Nephron (organoid): Measurements from ENCODE around the gene ATRX.

Experiments used
- H3K27ac Mint-ChIP-seq, 3 experiments: 2 replicates each; pipeline ENCODE4 v1.8.0; 2020; ENCODE audit warnings: mixed read lengths in 3 of 3, mild to moderate bottlenecking in 2 of 3, moderate library complexity in 1 of 3
- H3K27me3 Mint-ChIP-seq: 2 replicates; pipeline ENCODE4 v1.8.0; 2021; ENCODE audit warnings: low read depth, mild to moderate bottlenecking, moderate library complexity, mixed read lengths
- H3K36me3 Mint-ChIP-seq: 2 replicates; pipeline ENCODE4 v1.8.0; 2020; ENCODE audit warnings: low read depth, mixed read lengths
- H3K4me1 Mint-ChIP-seq: 2 replicates; pipeline ENCODE4 v1.8.0; 2020; ENCODE audit warnings: mixed read lengths
- H3K4me3 Mint-ChIP-seq, 3 experiments: 2 replicates each; pipeline ENCODE4 v1.8.0; 2020; ENCODE audit warnings: mild to moderate bottlenecking in 3 of 3, mixed read lengths in 3 of 3, moderate library complexity in 2 of 3
- H3K9me3 Mint-ChIP-seq: 2 replicates; pipeline ENCODE4 v1.8.0; 2020; ENCODE audit warnings: mixed read lengths
- CTCF ChIP-seq, 3 experiments: fragments of 200-600 bp; sonication (generic); IDR thresholded peaks; one replicate each; pipeline ENCODE4 v1.5.0; 2021; ENCODE audit warnings: antibody characterized with exemption in 3 of 3; ENCODE audit not compliant: unreplicated experiment in 3 of 3

The ATRX gene

GRCh38 chrX:77795124-77795523, 9.1 kb upstream of the ATRX start:
- no peaks in the 10 kb centered on the region for H3K4me1 Mint-ChIP-seq
- H3K4me3 Mint-ChIP-seq, result no peak overlapping the region
- no peaks in the 10 kb centered on the region for H3K27me3 Mint-ChIP-seq
- H3K9me3 Mint-ChIP-seq, result peaks cover 11% of the 10 kb centered on the region
- no peak for TF ChIP-seq CTCF (IDR thresholded peaks at IDR 0.05; ENCODE audit: unreplicated experiment in 3 of 3)
- H3K27ac Mint-ChIP-seq, result no peak overlapping the region
- no peaks in the 10 kb centered on the region for H3K36me3 Mint-ChIP-seq

GRCh38 chrX:77793946-77794345, 7.9 kb upstream of the ATRX start:
- Mint-ChIP-seq H3K27ac (no peak overlapping the region), H3K4me3 (no peak overlapping the region), H3K27me3 (no peaks in the 10 kb centered on the region), H3K4me1 (no peaks in the 10 kb centered on the region), H3K9me3 (peaks cover 11% of the 10 kb centered on the region), H3K36me3 (no peaks in the 10 kb centered on the region)
- no peak for TF ChIP-seq CTCF (IDR thresholded peaks at IDR 0.05; ENCODE audit: unreplicated experiment in 3 of 3)

DNA sequence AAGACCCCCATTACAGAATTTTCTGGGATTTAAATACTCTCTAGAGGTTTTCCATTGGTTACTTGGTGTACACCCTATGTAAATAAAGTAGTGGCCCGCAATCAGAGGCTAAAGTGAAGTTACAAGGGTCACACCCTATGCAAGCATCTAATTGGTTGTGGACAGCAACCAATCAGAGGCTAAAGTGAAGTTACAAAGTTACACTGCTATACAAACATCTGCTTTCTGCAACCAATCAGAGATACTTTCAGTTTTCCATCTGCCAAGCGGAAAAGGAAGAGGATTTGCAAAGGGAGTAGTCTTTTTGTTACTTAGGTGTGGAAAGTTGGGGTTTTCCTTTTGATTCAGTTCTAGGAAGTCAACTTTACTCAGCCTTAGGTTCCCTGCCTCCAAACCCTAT, 2.0 kb upstream of the ATRX start:
- peaks cover 9% of the 10 kb centered on the region for H3K9me3 Mint-ChIP-seq
- H3K4me1 Mint-ChIP-seq, result peaks cover 14% of the 10 kb centered on the region
- no peak overlapping the region for H3K4me3 Mint-ChIP-seq
- H3K36me3 Mint-ChIP-seq, result peaks cover 3% of the 10 kb centered on the region
- no peak overlapping the region for H3K27ac Mint-ChIP-seq
- no peaks in the 10 kb centered on the region for H3K27me3 Mint-ChIP-seq
- TF ChIP-seq CTCF (IDR thresholded peaks at IDR 0.05; ENCODE audit: unreplicated experiment in 3 of 3), result no peak

DNA sequence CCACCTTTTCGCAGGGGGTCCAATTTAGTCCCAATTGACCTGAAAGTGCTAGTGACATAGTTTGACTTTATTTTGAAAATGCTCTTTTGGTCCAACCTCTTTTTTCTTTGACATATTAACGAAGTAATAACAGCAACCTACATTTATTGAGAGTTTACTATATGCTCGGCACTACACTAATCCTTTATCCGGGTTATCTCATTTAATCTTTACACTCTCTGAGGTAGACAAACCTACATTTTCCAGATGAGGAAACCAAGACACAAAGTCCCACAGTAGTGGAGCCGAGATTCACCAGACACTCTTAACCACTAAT, 307 bp upstream of the ATRX start:
- TF ChIP-seq CTCF (IDR thresholded peaks at IDR 0.05; ENCODE audit: unreplicated experiment in 3 of 3), result no peak
- Mint-ChIP-seq H3K27me3 (no peaks in the 10 kb centered on the region), H3K9me3 (peaks cover 5% of the 10 kb centered on the region), H3K27ac (peak overlapping the region; percentile 100), H3K4me1 (peaks cover 14% of the 10 kb centered on the region), H3K4me3 (peak overlapping the region; percentile 99 to 100 (median 99)), H3K36me3 (peaks cover 7% of the 10 kb centered on the region)

GRCh38 chrX:77779695-77780094, 6.3 kb downstream of the ATRX start:
- Mint-ChIP-seq H3K27ac (no peak overlapping the region), H3K4me1 (peaks cover 20% of the 10 kb centered on the region), H3K9me3 (peaks cover 15% of the 10 kb centered on the region), H3K36me3 (peaks cover 28% of the 10 kb centered on the region), H3K27me3 (no peaks in the 10 kb centered on the region), H3K4me3 (no peak overlapping the region)
- TF ChIP-seq CTCF (IDR thresholded peaks at IDR 0.05; ENCODE audit: unreplicated experiment in 3 of 3), result no peak

- Mint-ChIP-seq H3K27me3 (no peaks in the 10 kb centered on the region), H3K9me3 (peaks cover 21% of the 10 kb centered on the region), H3K4me3 (no peak overlapping the region), H3K36me3 (peaks cover 35% of the 10 kb centered on the region), H3K27ac (no peak overlapping the region), H3K4me1 (peaks cover 8% of the 10 kb centered on the region)
- TF ChIP-seq CTCF (IDR thresholded peaks at IDR 0.05; ENCODE audit: unreplicated experiment in 3 of 3), result no peak
These were observed 9.4 kb downstream of the ATRX start for GRCh38 chrX:77776659-77777058.
